HG03066 (cell line): ENCODE measurements around the gene ADAM17.
A peak's percentile ranks its signal among the peaks of the same experiment; 100 is the strongest.

Experiments used
- ATAC-seq: cut with Tn5 transposase; IDR thresholded peaks from one replicate; pipeline ENCODE4 v1.9.1; 2021; ENCODE audit warnings: low read depth; ENCODE audit not compliant: unreplicated experiment

The ADAM17 gene

GRCh38 chr2:9474361-9475057 is 81.1 kb downstream of the ADAM17 start, which contains the start of gene IAH1:
Gene IAH1, plus strand, starts transcription at chr2:9474551. Its CDS starts 16 bp downstream, at chr2:9474567.
- ATAC-seq: peak; percentile 69

GRCh38 chr2:9473985-9474360 is 81.7 kb downstream of the ADAM17 start:
- ATAC-seq: peak; percentile 34

GRCh38 chr2:9473308-9473984 is 82.2 kb downstream of the ADAM17 start:
- peak; percentile 2 for ATAC-seq

DNA sequence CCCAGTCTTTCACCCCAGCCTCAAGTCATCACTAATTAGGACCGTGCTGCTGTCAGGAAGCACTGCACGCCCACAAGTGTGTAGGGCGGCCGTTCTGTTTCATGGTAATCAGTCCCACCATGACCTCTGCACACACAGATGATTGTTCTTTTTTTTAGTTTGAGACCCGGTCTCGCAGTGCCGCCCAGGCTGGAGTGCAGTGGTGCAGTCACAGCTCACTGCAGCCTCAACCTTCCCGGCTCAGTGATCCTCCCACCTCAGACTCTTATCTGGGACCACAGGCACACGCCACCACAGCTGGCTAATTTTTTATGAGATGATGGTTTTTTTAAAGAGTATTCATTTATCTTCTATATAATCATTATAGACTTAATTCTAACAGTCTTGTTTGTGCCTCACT is 83.1 kb downstream of the ADAM17 start:
- no peak for ATAC-seq

GRCh38 chr2:9471206-9471605 is 84.4 kb downstream of the ADAM17 start:
- ATAC-seq: no peak

- no peak for ATAC-seq
These were observed 87.9 kb downstream of the ADAM17 start for GRCh38 chr2:9467687-9468086.

- no peak for ATAC-seq
These were observed 89.4 kb downstream of the ADAM17 start for GRCh38 chr2:9466147-9466683.

DNA sequence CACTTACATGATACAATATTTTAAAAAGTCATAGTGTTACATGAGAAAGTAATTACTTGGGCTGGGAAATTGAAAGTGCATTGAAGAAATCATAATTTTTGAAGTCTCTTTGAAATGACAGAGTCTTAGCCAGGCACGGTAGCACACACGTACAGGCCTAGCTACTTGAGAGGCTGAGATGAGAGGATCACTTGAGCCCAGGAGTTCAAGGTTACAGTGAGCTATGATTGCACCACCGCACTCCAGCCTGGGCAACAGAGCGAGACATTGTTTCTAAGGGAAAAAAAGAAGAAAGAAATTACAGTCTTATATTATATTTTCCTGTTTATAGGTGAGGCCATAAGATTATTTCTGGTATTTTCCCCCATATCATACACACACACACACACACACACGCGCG is 90.5 kb downstream of the ADAM17 start:
- no peak for ATAC-seq

DNA sequence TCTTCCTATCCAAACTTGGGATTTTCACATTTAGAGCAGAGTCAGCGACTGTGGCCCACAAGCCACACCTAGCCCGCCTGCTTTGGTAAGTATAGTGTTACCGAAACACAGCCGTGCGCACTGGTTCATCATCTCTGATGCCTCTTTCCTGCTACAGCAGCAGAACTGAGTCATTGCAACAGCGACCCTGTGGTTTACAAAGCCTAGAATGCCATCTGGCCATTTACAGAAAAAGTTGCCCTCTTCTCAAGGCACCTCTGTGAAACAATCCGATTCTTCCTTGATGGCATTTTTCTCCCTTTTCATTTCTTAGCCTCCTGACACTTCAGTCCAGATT is 92.0 kb downstream of the ADAM17 start:
- no peak for ATAC-seq

GRCh38 chr2:9462886-9463697 is 92.5 kb downstream of the ADAM17 start:
- no peak for ATAC-seq

GRCh38 chr2:9462313-9462712 is 93.3 kb downstream of the ADAM17 start:
- ATAC-seq: no peak

GRCh38 chr2:9461079-9461478 is 94.6 kb downstream of the ADAM17 start:
- ATAC-seq: no peak

DNA sequence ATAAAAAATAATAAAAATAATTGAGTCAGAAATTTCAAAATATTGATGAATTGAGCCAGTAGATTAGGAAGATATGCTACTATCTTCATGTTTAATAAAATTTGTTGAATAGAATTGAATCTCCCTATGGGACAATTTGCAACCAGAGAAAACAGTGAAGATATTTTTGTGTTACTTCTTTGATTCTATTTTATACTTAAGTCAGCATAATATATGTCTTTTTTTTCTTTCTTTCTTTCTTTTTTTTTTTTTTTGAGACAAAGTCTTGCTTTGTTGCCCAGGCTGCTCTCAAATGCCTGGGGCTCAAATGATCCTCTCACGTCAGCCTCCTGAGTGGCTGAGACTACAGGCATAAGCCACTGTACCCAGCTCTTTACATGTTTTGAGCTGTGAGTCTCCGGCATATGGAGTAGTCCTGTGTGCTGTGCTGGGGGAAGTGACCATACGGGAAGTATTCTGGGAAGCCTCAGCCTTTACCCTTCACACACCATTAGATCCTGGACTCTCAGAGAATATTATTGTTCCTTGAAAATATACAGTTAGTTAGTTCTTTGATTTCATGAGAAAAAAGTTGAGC is 95.1 kb downstream of the ADAM17 start:
- ATAC-seq: no peak

GRCh38 chr2:9451231-9451630 is 104.4 kb downstream of the ADAM17 start:
- ATAC-seq: no peak

GRCh38 chr2:9445089-9445488 is 110.5 kb downstream of the ADAM17 start:
- no peak for ATAC-seq

GRCh38 chr2:9443526-9443925 is 112.1 kb downstream of the ADAM17 start:
- ATAC-seq: no peak

DNA sequence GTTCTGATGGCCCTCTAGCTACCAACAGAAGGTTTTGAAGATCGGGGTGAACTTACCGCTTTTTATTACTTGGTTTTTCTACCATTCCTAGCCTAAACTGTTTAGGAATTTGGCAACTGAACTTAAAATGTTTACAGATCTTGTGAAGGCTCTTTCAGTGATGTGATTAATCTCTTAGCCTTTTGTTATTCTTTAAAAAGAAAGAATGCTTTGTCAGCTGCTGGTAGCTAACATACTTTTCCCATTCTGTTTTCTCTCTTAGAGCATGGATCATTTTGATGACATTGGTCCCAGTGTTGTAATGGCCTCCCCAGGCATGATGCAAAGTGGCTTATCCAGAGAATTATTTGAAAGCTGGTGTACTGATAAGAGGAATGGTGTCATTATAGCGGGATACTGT is 114.1 kb downstream of the ADAM17 start:
- ATAC-seq: no peak

GRCh38 chr2:9440058-9440727 is 115.4 kb downstream of the ADAM17 start:
- ATAC-seq: no peak

- no peak for ATAC-seq
These were observed 116.1 kb downstream of the ADAM17 start for GRCh38 chr2:9439536-9439935.
